NCI-H524 treated with DMSO at 0.1 percent for 48 hours (cell line): ENCODE results near the gene FAM167B.

Experiments
- DNase-seq: peaks from one replicate; lab custom pipeline; 2025; lab: John Stamatoyannopoulos, UW

FAM167B gene

GRCh38 chr1:32223683-32224082, 23.3 kb upstream of the FAM167B start:
- DNase-seq = no peak

GRCh38 chr1:32224285-32224684, 22.7 kb upstream of the FAM167B start:
- DNase-seq = no peak

GRCh38 chr1:32228771-32229170, 18.3 kb upstream of the FAM167B start:
- DNase-seq = no peak

GRCh38 chr1:32231843-32232432, 15.1 kb upstream of the FAM167B start:
- DNase-seq = no peak

GRCh38 chr1:32232558-32233304, 14.3 kb upstream of the FAM167B start:
- no peak for DNase-seq

GRCh38 chr1:32234792-32235191, 12.2 kb upstream of the FAM167B start:
- DNase-seq = no peak

GRCh38 chr1:32239337-32239736, 7.7 kb upstream of the FAM167B start:
- DNase-seq = no peak

GRCh38 chr1:32239790-32240139, 7.3 kb upstream of the FAM167B start:
- no peak for DNase-seq

GRCh38 chr1:32240140-32240951, 6.7 kb upstream of the FAM167B start:
- no peak for DNase-seq

- peak; percentile 57 for DNase-seq
These were observed 5.8 kb upstream of the FAM167B start for GRCh38 chr1:32241001-32241763.

- DNase-seq = no peak
These were observed 4.6 kb upstream of the FAM167B start for GRCh38 chr1:32242341-32242851.

- no peak for DNase-seq
These were observed 430 bp downstream of the FAM167B start for GRCh38 chr1:32247452-32247851.

- peak; percentile 8 for DNase-seq
These were observed 1.2 kb downstream of the FAM167B start for GRCh38 chr1:32247983-32248889.

- no peak for DNase-seq
These were observed 3.0 kb downstream of the FAM167B start for GRCh38 chr1:32249831-32250525.

- no peak for DNase-seq
These were observed 4.1 kb downstream of the FAM167B start, which contains the start of gene LCK for GRCh38 chr1:32250893-32251716. Gene LCK (plus strand): TSS chr1:32251265. CDS start chr1:32274330, 23,065 bp downstream.

- no peak for DNase-seq
These were observed 8.3 kb downstream of the FAM167B start for GRCh38 chr1:32255072-32256071.

- no peak for DNase-seq
These were observed 9.6 kb downstream of the FAM167B start for GRCh38 chr1:32256473-32257226.

GRCh38 chr1:32257227-32257508, 10.1 kb downstream of the FAM167B start:
- DNase-seq = no peak
